ENCODE results near the gene C17orf114.

C17orf114 gene

DNA sequence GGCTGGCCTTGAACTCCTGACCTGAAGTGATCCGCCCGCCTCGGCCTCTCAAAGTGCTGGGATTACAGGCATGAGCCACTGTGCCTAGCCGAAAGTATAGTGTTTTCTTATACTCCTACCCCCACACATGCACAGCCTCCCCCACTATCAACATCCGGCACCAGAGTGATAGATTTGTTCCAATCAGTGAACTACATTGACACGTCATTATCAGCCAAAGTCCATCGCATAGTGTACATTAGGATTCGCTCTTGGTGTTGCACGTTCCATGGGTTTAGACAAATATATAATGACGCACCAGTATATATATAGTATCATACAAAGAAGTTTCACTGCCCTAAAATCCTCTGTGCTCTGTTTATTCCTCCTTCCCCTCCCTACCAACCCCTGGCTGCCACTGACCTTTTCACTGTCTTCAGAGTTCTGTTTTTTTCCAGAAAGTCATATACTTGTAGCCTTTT is 42.3 kb downstream of the C17orf114 start (continued):
- no peak; the same call in 1 of the 2 replicates for TF ChIP-seq ZSCAN5A (CRISPR knock-in tag; IDR thresholded peaks at IDR 0.05; ENCODE audit: borderline replicate concordance)
- TF ChIP-seq ZNF746 (CRISPR knock-in tag; IDR thresholded peaks at IDR 0.05), result 0 out of 2 replicates have a peak, but pooled peaks have one; percentile 38
- no peak for TF ChIP-seq ZNF569 (CRISPR knock-in tag; IDR thresholded peaks at IDR 0.05; ENCODE audit: borderline replicate concordance)
- TF ChIP-seq, protein P1, sequence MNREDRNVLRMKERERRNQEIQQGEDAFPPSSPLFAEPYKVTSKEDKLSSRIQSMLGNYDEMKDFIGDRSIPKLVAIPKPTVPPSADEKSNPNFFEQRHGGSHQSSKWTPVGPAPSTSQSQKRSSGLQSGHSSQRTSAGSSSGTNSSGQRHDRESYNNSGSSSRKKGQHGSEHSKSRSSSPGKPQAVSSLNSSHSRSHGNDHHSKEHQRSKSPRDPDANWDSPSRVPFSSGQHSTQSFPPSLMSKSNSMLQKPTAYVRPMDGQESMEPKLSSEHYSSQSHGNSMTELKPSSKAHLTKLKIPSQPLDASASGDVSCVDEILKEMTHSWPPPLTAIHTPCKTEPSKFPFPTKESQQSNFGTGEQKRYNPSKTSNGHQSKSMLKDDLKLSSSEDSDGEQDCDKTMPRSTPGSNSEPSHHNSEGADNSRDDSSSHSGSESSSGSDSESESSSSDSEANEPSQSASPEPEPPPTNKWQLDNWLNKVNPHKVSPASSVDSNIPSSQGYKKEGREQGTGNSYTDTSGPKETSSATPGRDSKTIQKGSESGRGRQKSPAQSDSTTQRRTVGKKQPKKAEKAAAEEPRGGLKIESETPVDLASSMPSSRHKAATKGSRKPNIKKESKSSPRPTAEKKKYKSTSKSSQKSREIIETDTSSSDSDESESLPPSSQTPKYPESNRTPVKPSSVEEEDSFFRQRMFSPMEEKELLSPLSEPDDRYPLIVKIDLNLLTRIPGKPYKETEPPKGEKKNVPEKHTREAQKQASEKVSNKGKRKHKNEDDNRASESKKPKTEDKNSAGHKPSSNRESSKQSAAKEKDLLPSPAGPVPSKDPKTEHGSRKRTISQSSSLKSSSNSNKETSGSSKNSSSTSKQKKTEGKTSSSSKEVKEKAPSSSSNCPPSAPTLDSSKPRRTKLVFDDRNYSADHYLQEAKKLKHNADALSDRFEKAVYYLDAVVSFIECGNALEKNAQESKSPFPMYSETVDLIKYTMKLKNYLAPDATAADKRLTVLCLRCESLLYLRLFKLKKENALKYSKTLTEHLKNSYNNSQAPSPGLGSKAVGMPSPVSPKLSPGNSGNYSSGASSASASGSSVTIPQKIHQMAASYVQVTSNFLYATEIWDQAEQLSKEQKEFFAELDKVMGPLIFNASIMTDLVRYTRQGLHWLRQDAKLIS (CRISPR knock-in tag; IDR thresholded peaks at IDR 0.05), result no peak
- peak; percentile 91 for TF ChIP-seq ZMYM2 (CRISPR knock-in tag; IDR thresholded peaks at IDR 0.05)
- no peak for TF ChIP-seq ZNF577 (CRISPR knock-in tag; IDR thresholded peaks at IDR 0.05; ENCODE audit: borderline replicate concordance, low read depth)
- 0 out of 2 replicates have a peak, but pooled peaks have one; percentile 23 for TF ChIP-seq POLR2AphosphoS5 (IDR thresholded peaks at IDR 0.05; ENCODE audit: low read depth, low read length)
- TF ChIP-seq ZNF451 (CRISPR knock-in tag; IDR thresholded peaks at IDR 0.05), result no peak
- TF ChIP-seq, protein P2, sequence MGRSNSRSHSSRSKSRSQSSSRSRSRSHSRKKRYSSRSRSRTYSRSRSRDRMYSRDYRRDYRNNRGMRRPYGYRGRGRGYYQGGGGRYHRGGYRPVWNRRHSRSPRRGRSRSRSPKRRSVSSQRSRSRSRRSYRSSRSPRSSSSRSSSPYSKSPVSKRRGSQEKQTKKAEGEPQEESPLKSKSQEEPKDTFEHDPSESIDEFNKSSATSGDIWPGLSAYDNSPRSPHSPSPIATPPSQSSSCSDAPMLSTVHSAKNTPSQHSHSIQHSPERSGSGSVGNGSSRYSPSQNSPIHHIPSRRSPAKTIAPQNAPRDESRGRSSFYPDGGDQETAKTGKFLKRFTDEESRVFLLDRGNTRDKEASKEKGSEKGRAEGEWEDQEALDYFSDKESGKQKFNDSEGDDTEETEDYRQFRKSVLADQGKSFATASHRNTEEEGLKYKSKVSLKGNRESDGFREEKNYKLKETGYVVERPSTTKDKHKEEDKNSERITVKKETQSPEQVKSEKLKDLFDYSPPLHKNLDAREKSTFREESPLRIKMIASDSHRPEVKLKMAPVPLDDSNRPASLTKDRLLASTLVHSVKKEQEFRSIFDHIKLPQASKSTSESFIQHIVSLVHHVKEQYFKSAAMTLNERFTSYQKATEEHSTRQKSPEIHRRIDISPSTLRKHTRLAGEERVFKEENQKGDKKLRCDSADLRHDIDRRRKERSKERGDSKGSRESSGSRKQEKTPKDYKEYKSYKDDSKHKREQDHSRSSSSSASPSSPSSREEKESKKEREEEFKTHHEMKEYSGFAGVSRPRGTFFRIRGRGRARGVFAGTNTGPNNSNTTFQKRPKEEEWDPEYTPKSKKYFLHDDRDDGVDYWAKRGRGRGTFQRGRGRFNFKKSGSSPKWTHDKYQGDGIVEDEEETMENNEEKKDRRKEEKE (IDR thresholded peaks at IDR 0.05), result no peak
- no peak for TF ChIP-seq PAX8 (CRISPR knock-in tag; IDR thresholded peaks at IDR 0.05; ENCODE audit: borderline replicate concordance)
- peak; percentile 90; the same call in 1 of the 2 replicates for TF ChIP-seq THRA (CRISPR knock-in tag; IDR thresholded peaks at IDR 0.05; ENCODE audit: borderline replicate concordance)
- peak; percentile 78 for TF ChIP-seq CEBPG (CRISPR knock-in tag; IDR thresholded peaks at IDR 0.05)
- no peak; the same call in 1 of the 2 replicates for TF ChIP-seq ZNF512 (CRISPR knock-in tag; IDR thresholded peaks at IDR 0.05)
- TF ChIP-seq KMT2A (CRISPR knock-in tag; IDR thresholded peaks at IDR 0.05), result peak; percentile 41; the same call in 1 of the 2 replicates
- no peak for TF ChIP-seq ZNF775 (CRISPR knock-in tag; IDR thresholded peaks at IDR 0.05; ENCODE audit: borderline replicate concordance)
